GM18907 (cell line): Measurements from ENCODE around the gene SSB.
"Not testable (repeated sequence)": the region's sequence is repeated elsewhere in the genome, so short reads cannot be mapped to it uniquely, and the experiment has no call there.

Source experiments
- ATAC-seq: cut with Tn5 transposase; IDR thresholded peaks from one replicate; pipeline ENCODE4 v1.9.1; 2021; ENCODE audit warnings: mild to moderate bottlenecking, moderate library complexity; ENCODE audit not compliant: unreplicated experiment

SSB gene

DNA sequence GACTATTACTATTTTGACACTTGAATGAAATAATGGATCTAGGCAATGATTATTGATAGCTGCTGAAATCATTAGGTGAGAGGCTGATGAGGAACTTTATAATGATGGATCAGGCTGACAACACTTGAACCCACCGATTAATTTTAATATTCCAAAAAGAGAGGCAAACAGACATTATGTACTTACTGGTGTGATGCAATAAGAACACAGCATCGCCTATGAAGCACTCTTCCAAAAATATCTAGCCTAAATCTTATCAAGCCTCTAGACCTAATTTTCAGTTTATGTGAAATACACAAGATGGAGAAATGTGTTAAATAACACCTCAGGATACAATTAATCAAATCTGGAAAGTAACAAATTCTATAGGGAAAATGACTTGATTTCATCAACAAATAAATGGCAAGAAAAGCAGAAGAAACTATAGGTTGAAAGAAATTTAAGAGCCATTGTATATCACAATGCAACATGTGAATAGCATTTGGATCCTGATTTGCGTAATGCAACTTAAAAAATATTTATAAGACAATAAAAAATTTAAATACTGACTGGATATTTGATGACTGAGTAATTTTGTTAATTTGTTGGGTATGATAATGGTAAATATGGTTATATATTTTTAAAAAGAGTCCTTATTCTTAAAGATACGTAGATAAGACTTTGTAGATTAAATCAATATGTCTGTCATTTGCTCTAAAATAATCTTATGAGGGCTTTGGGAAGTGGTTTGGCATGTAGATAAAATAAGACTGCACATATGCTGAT lies 17.2 kb upstream of the SSB start:
- ATAC-seq = no peak

- ATAC-seq = no peak
Observed at GRCh38 chr2:169782513-169782912, 16.2 kb upstream of the SSB start.

- no peak for ATAC-seq
Observed at GRCh38 chr2:169790581-169790980, 8.1 kb upstream of the SSB start.

GRCh38 chr2:169795181-169795580 lies 3.5 kb upstream of the SSB start:
- ATAC-seq = no peak

GRCh38 chr2:169796441-169796840 lies 2.2 kb upstream of the SSB start:
- no peak for ATAC-seq

- no peak for ATAC-seq
Observed at GRCh38 chr2:169797601-169798000, 1.1 kb upstream of the SSB start.

- ATAC-seq = peak; percentile 1
Observed at GRCh38 chr2:169798397-169798717, 314 bp upstream of the SSB start.

DNA sequence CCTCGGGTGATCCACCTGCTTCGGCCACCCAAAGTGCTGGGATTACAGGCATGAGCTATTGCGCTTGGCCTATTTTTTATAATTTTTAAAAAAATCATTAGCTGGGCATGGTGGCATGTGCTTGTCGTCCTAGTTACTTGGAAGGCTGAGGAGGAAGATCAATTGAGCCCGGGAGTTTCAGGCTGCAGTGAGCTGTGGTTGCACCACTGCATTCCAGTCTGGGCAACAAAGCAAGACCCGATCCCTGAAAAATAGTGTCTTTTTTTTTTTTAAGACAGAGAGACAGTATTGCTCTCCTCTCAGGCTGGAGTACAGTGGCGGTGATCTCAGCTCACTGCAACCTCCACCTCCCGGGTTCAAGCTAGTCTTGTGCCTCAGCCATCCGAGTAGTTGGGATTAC lies 4.8 kb downstream of the SSB start:
- no peak for ATAC-seq

- no peak for ATAC-seq
Observed at GRCh38 chr2:169806586-169806985, 7.9 kb downstream of the SSB start.

DNA sequence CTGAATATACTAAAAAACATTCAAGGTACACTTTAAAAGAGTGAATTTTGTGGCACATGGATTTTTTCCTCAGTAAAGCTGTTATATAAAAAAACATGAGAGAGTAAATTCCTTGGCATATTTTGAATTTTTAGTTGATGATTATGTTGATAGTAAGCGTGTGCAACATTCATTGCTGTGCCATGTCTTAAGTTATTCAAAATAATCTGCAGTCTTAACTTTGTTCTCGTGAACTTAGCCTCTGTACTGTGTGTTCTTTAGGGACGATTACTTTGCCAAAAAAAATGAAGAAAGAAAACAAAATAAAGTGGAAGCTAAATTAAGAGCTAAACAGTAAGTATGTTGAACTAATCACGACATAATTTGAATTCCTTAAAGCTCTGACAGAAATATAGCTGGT lies 9.6 kb downstream of the SSB start:
- no peak for ATAC-seq

- no peak for ATAC-seq
Observed at GRCh38 chr2:169815849-169816248, 17.2 kb downstream of the SSB start.

- not testable (repeated sequence) for ATAC-seq
Observed at GRCh38 chr2:169816961-169817360, 18.3 kb downstream of the SSB start.

GRCh38 chr2:169817369-169817768 lies 18.7 kb downstream of the SSB start:
- not testable (repeated sequence) for ATAC-seq

- no peak for ATAC-seq
Observed at GRCh38 chr2:169818241-169818640, 19.6 kb downstream of the SSB start.

DNA sequence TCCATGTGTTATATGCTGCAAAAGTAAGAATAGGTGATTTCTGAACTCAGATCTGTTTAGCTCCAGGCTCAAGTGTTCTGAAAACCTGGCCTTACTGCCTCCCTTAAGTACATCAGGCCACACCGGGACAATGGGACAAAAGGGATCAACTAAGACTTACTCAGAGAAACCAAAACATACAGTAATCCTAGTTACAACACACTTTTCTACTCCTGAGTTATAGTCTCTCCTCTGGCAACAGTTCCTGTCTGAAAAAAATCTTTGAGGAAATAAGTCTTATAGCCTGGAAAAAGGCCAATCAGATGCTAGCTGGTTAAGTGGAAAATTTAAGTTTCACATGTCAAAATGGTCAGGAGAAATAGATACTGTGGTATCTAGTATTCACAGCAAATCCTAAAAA lies 20.4 kb downstream of the SSB start:
- ATAC-seq = no peak

DNA sequence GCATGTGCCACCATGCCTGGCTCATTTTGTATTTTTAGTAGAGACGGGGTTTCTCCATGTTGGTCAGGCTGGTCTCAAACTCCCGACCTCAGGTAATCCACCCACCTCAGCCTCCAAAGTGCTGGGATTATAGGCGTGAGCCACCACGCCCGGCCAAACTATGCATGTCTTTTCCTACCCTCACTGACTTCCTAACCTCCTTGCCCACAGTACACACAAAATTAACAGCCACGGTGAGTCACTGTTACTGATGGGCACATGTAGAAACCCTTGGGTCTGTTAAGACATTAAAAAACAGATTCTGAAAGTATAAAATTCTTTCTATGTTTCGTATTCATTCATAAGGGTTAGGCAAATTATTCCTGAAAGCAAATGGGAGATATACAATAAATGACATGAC lies 21.4 kb downstream of the SSB start:
- ATAC-seq = not testable (repeated sequence)

DNA sequence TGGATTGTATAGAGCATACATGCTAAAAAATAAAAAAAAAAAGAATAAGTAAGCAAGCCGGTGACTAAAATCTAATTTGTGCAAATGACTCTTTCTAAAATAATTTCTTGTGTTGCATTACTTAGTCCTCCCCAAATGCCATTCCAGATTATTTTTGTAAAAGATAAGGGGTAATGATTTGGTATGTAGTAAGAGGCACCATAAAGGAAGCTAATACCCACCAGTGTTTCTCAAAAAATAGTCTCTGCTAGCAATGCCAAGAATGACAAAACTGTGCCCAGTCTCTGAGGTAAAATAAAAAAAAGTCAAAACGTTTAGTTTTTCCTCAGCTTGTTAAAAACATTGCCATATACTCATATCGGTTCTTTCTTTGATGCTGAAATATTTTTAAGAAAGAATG lies 23.4 kb downstream of the SSB start:
- ATAC-seq = no peak

GRCh38 chr2:169822785-169823392 lies 24.2 kb downstream of the SSB start:
- ATAC-seq = no peak

DNA sequence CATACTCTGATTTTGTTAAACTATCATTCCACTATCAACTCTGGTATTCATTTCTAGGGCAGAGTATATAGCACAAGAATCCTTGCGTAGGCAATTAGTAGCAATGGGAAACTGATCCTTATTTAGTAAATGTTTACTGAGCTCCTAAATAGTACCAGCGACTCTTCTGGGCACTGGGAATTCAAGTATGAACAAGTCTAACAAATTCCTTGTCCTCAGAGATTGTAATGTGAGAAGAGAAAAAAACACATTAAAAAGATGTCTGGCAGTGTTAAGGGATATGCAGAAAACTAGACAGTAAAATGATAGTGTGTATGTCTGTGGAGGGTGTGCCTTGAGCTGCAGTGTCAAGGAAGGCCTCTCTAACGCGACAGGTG lies 25.3 kb downstream of the SSB start:
- ATAC-seq = no peak

- ATAC-seq = peak; percentile 73
Observed at GRCh38 chr2:169824373-169825333, 26.0 kb downstream of the SSB start, which contains the start of gene METTL5. TSS of gene METTL5 (minus strand) at chr2:169824905. CDS start at chr2:169824597, 308 bp downstream.

DNA sequence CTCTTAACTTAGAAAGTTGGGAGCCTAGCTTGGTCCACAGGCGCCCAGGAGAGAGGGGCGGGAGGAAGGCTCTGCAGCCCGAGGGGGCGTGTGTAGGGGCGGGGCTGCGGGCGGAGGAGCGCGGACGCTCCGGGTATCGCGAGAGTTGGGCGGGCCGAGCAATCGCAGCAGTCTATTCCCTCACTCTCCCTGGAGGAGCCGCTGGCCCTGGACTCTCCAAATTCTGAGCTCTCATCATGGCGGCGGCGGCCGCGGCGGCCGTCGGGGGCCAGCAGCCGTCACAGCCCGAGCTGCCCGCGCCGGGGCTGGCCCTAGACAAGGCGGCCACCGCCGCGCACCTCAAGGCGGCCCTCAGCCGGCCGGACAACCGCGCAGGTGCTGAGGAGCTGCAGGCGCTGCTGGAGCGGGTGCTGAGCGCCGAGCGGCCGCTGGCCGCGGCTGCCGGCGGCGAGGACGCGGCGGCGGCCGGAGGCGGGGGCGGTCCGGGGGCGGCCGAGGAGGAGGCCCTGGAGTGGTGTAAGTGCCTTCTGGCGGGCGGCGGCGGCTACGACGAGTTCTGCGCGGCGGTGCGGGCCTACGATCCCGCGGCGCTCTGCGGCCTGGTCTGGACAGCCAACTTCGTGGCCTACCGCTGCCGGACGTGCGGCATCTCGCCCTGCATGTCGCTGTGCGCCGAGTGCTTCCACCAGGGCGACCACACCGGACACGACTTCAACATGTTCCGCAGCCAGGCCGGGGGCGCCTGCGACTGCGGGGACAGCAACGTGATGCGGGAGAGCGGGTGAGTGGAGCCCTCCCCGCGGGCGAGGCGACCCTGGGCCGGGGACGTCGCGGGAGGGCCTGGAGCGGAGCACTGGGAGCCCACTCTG lies 28.8 kb downstream of the SSB start, which contains the start of gene UBR3:
Gene UBR3, plus strand, starts transcription at position 183 of the 869 bp plus-strand sequence. Its CDS starts 54 bp downstream, at position 237.
- ATAC-seq = peak; percentile 87
